Subcutaneous adipose tissue (tissue), 4 donors: ENCODE results near the gene ATG101. TPM values are rescaled to one million over a fixed set of nuclear protein-coding genes. Genes with fewer than 3 reads are reported as not detected.

ENCODE experiments used
- CTCF ChIP-seq: fragments of 450-650 bp; IDR thresholded peaks from one replicate; pipeline ENCODE4 v1.5.1; 2016; ENCODE audit warnings: low read depth, mild to moderate bottlenecking, control low read depth, antibody characterized with exemption, moderate library complexity
- total RNA-seq, 4 donors: library from RNA; depleted of rRNA; stranded (reverse); fragments of >200 nt; gene quantifications; one replicate each; pipeline ENCODE4 v1.1.0, GENCODE V29; 2016

ATG101 gene
- total RNA-seq, 4 donors from 2014 or later, result 16.3 to 29.9 (median 26.5) TPM

DNA sequence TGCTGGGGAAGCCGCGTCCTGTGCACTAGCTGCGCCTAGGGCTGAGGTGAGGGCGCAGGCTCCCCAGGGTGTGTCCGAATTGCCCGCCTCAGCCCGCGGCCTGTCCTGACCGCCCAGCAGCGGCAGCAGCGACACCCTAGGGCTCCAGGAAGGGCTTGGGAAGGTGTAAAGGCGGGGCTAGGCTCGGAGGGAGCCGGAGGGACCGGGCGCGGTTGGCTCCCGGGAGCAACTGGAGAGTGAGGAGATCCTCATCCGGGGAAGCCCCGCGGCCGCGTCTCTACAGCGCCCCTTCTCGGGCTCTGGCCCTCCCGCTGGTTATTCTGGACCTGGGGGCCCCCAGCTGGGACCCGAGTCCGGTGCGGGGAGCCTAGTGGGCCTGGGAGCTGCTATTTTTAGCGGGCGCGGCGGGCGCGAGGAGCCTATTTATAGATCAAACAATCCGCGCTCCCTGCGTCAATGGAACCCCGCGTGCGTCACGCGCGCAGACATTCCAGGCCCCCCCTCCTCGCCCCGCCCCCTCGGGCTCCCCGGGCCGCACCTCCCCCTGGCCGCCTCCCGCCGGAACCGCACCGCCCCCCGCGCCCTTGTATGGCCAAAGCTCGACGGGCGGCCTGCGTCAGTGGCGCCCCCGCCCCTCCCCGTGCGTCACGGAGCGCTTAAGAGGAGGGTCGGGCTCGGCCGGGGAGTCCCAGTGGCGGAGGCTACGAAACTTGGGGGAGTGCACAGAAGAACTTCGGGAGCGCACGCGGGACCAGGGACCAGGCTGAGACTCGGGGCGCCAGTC lies 18.8 kb upstream of the ATG101 start, which contains the start of gene NR4A1:
Gene NR4A1, plus strand, starts transcription at position 685 of the 784 bp plus-strand sequence. CDS start 2,887 bp downstream, outside the sequence.
- TF ChIP-seq CTCF, result no peak

DNA sequence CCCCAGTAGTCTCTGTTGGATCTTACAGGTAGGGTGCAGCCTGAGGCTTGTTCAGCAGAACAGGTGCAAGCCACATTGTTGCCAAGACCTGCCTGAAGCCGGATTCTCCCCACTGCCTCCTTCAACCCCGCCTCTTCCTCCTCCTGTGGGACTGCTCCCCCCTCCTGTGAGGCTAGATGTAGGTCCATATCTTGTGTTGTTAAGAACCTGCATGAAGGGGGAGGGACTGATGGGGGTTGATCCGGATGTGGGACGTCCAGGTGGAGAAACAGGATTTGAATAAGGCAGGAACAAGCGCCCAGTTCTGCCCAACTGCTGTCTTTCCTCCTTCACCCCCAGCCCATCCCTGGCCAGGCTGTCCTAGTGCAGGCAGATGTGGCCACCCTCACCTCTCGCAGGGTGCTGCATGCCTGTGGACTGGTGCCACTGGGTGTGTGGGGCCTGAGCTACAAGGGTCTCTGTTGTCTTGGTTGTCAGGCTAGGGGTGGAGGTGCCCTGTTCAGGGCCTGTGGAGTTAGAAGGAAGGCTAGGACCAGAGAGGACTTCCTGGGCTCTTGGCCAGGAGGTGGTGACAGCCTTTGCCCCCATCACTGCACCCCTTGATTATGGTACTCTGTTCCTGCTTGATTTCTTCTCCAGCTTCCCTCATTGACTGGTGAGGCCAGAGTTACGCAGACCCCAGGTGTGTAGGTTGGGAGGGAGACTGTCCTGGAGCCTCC lies 17.2 kb upstream of the ATG101 start:
- no peak for TF ChIP-seq CTCF

- no peak for TF ChIP-seq CTCF
Measured at GRCh38 chr12:52053536-52054209, 16.1 kb upstream of the ATG101 start.

GRCh38 chr12:52054231-52054832 lies 15.4 kb upstream of the ATG101 start:
- no peak for TF ChIP-seq CTCF

DNA sequence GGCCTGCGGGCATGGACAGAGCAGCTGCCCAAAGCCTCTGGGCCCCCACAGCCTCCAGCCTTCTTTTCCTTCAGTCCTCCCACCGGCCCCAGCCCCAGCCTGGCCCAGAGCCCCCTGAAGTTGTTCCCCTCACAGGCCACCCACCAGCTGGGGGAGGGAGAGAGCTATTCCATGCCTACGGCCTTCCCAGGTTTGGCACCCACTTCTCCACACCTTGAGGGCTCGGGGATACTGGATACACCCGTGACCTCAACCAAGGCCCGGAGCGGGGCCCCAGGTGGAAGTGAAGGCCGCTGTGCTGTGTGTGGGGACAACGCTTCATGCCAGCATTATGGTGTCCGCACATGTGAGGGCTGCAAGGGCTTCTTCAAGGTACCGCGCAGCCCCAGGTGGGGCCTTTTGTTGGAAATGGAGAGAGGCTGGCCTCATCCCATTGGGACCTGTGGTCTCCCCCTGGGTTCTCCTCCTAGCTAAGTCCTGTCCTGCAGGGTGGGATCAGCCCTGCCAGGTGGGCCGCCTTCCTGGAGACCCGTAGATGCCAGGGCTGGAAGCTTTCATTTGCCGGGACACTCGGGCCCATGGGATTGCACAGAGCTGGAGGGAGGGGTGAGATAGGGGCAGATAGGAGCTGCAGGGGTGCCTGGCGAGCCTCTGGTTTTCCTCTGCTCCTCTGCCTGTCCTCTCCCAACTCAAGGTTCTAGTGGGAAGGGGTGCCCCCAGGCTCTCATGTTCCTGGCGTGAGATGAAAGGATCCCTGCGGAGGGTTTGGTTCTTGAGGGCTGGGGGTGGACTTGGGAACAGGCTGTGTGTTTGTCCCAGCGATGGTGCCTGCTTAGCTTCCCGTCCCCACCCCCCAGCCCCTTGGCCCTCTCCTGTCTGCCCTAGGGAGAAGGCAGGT lies 14.7 kb upstream of the ATG101 start:
- no peak for TF ChIP-seq CTCF

GRCh38 chr12:52055731-52056711 lies 13.8 kb upstream of the ATG101 start:
- no peak for TF ChIP-seq CTCF
